Stomach smooth muscle (tissue), 2 donors: ENCODE data around the gene DNASE2B.

ENCODE experiments used
- H3K27ac ChIP-seq: one replicate; pipeline ENCODE4 v1.7.0; 2013; ENCODE audit warnings: mild to moderate bottlenecking, low read length, inconsistent platforms
- H3K27me3 ChIP-seq, 2 donors: one replicate each; pipeline ENCODE4 v1.7.0; 2013; ENCODE audit warnings: low read length in 2 of 2; ENCODE audit not compliant: insufficient read depth in 2 of 2, control insufficient read depth in 1 of 2
- H3K36me3 ChIP-seq, 2 donors: one replicate each; pipeline ENCODE4 v1.7.0; 2013; ENCODE audit warnings: low read length in 2 of 2; ENCODE audit not compliant: control insufficient read depth in 2 of 2, insufficient read depth in 2 of 2
- H3K4me1 ChIP-seq: one replicate; pipeline ENCODE4 v1.7.0; 2013; ENCODE audit warnings: low read length; ENCODE audit not compliant: control insufficient read depth, insufficient read depth
- H3K4me3 ChIP-seq, 2 donors: one replicate each; pipeline ENCODE4 v1.7.0; 2013; ENCODE audit warnings: low read length in 2 of 2
- H3K9ac ChIP-seq, 2 donors: one replicate each; pipeline ENCODE4 v1.7.0; 2013; ENCODE audit warnings: low read length in 2 of 2, mild to moderate bottlenecking in 1 of 2
- H3K9me3 ChIP-seq, 2 donors: one replicate each; pipeline ENCODE4 v1.7.0; 2013; ENCODE audit warnings: low read length in 2 of 2; ENCODE audit not compliant: control insufficient read depth in 2 of 2
- donor health status: healthy.
- donor health status: Pancreatic carcinoma.

DNASE2B gene, protein sequence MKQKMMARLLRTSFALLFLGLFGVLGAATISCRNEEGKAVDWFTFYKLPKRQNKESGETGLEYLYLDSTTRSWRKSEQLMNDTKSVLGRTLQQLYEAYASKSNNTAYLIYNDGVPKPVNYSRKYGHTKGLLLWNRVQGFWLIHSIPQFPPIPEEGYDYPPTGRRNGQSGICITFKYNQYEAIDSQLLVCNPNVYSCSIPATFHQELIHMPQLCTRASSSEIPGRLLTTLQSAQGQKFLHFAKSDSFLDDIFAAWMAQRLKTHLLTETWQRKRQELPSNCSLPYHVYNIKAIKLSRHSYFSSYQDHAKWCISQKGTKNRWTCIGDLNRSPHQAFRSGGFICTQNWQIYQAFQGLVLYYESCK

GRCh38 chr1:84398175-84399155 is at the start of gene DNASE2B:
Gene DNASE2B (plus strand): TSS chr1:84398484. CDS start chr1:84398565, 81 bp downstream.
- Histone ChIP-seq H3K27ac (no peak within 1 kb of the TSS), H3K4me1 (no peaks in the 10 kb centered on the region), H3K9me3 (no peaks in the 10 kb centered on the region), H3K9ac (no peak within 1 kb of the TSS), H3K4me3 (no peak within 1 kb of the TSS), H3K36me3 (no peaks in the 10 kb centered on the region), H3K27me3 (no peaks in the 10 kb centered on the region)

GRCh38 chr1:84348759-84349158 is 49.5 kb upstream of the DNASE2B start:
- peaks cover 5% of the 10 kb centered on the region for H3K4me1 ChIP-seq
- H3K27me3 ChIP-seq, result no peaks in the 10 kb centered on the region
- no peaks in the 10 kb centered on the region for H3K9me3 ChIP-seq
- H3K27ac ChIP-seq, result no peak overlapping the region
- no peaks in the 10 kb centered on the region for H3K36me3 ChIP-seq
- H3K9ac ChIP-seq, result no peak overlapping the region
- no peak overlapping the region for H3K4me3 ChIP-seq

GRCh38 chr1:84350104-84350503 is 48.2 kb upstream of the DNASE2B start:
- Histone ChIP-seq H3K36me3 (no peaks in the 10 kb centered on the region), H3K4me1 (peaks cover 9% of the 10 kb centered on the region)

GRCh38 chr1:84350550-84350949 is 47.7 kb upstream of the DNASE2B start:
- H3K4me3 ChIP-seq, result no peak overlapping the region
- no peaks in the 10 kb centered on the region for H3K27me3 ChIP-seq
- H3K9ac ChIP-seq, result no peak overlapping the region
- H3K27ac ChIP-seq, result no peak overlapping the region
- no peaks in the 10 kb centered on the region for H3K9me3 ChIP-seq
- no peaks in the 10 kb centered on the region for H3K36me3 ChIP-seq
- H3K4me1 ChIP-seq, result peaks cover 9% of the 10 kb centered on the region

More at GRCh38 chr1:84350104-84350503, 48.2 kb upstream of the DNASE2B start:
- Histone ChIP-seq H3K27ac (no peak overlapping the region), H3K4me3 (no peak overlapping the region), H3K9ac (no peak overlapping the region), H3K27me3 (no peaks in the 10 kb centered on the region), H3K9me3 (no peaks in the 10 kb centered on the region)

DNA sequence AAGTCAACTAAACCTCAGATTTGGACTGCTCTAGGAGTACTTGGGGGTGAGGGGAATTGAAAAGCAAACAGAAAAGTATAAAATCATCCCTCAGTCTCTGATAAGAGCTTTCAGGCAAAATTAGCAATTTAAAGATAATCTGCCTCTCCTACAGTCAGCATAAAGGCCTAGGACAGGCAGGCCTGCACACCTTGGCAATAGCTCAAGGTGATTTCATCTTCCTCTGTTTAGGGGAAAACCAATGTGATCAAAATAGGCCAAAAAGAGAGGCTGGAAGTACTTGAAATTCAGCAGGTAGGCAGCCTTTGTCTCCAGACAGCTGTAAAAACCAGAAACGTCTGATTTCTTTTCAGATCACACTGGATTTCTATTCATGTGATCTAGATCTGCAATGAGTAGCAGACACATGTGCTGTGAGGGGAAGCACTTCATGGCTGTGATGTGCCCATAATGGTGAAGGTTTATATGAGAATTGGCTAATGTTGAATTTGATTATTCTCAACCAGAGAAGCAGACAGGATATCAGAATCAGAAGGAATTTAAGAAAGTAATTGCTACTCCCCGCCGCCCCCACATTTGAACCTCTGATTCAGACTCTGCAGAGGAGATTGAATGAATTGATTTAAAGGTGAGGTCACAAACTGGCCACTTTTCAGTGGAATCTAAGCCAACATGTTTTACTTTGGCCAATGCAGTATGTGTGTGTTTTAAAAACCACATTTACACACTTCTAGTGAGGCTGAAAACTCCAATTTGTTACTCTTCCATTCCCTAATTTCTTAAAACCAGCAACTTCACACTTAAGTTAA is 45.8 kb upstream of the DNASE2B start:
- Histone ChIP-seq H3K4me1 (peaks cover 4% of the 10 kb centered on the region), H3K36me3 (no peaks in the 10 kb centered on the region), H3K9me3 (no peaks in the 10 kb centered on the region), H3K27me3 (no peaks in the 10 kb centered on the region), H3K4me3 (no peak overlapping the region), H3K9ac (no peak overlapping the region), H3K27ac (no peak overlapping the region)

- no peaks in the 10 kb centered on the region for H3K9me3 ChIP-seq
- H3K36me3 ChIP-seq, result no peaks in the 10 kb centered on the region
- H3K27me3 ChIP-seq, result no peaks in the 10 kb centered on the region
- no peak overlapping the region for H3K27ac ChIP-seq
- H3K4me3 ChIP-seq, result no peak overlapping the region
- no peak overlapping the region for H3K9ac ChIP-seq
- H3K4me1 ChIP-seq, result peaks cover 4% of the 10 kb centered on the region
These were observed 44.6 kb upstream of the DNASE2B start for GRCh38 chr1:84353695-84354094.

DNA sequence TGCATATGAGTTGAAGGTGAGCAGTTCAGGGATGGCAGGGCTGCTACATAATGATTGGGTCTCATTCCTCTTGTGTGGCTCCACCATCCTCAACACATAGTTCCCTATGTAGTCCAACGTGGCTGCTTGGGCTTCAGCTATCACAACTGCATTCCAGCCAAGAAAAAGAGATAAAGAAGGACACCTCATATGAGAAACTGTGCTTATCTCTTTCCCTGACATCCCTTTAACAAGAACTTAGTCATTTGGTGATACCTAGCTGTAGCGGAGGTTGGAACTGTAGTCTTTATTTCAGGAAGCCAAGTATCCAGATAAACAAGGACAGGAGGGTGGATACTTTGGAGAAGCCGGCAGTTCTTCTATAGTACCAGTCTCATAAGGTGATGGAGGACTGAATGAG is 42.7 kb upstream of the DNASE2B start:
- H3K36me3 ChIP-seq, result no peaks in the 10 kb centered on the region
- H3K27ac ChIP-seq, result no peak overlapping the region
- H3K4me3 ChIP-seq, result no peak overlapping the region
- no peaks in the 10 kb centered on the region for H3K9me3 ChIP-seq
- no peaks in the 10 kb centered on the region for H3K27me3 ChIP-seq
- H3K4me1 ChIP-seq, result peaks cover 4% of the 10 kb centered on the region
- no peak overlapping the region for H3K9ac ChIP-seq

DNA sequence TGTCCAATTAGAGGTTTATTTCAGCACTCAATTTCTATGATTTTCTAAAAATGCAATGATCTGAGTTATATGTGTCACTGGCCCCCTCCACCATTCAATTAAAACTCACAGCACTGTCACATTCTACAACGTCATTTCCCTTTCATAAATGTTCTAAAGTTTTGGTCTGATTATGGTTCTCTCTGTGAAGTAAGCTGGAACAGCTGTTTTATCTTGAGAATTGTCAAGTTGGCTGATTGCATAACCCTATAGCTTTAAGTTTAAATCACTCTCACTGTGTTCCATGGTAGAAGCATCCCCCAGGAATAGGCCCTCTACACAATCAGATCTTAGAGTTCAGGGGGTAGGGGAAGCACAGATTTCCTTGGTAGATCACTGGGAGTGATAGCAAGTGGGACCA is 41.4 kb upstream of the DNASE2B start:
- Histone ChIP-seq H3K9me3 (no peaks in the 10 kb centered on the region), H3K27ac (no peak overlapping the region), H3K36me3 (no peaks in the 10 kb centered on the region), H3K4me3 (no peak overlapping the region), H3K9ac (no peak overlapping the region), H3K4me1 (peaks cover 4% of the 10 kb centered on the region), H3K27me3 (no peaks in the 10 kb centered on the region)

DNA sequence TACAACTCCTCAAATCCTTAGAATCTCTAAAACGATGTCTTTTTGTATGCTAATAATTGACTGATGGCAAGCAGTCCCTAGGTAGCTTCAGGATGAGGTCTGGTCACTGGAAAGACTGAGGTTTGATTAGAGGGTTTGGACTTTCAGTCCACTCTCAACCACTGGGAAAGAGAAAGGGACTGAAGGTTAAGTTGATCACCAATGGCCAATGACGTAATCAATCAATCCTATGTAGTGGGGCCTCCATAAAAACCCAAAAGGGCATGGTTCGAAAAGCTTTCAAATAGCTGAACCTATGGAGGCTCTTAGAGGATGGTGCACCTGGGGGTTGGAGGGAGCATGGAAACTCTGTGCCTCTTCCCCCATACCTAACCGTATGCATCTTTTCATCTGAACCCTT is 39.6 kb upstream of the DNASE2B start:
- no peak overlapping the region for H3K4me3 ChIP-seq
- H3K9me3 ChIP-seq, result no peaks in the 10 kb centered on the region
- H3K36me3 ChIP-seq, result no peaks in the 10 kb centered on the region
- no peak overlapping the region for H3K9ac ChIP-seq
- H3K27me3 ChIP-seq, result no peaks in the 10 kb centered on the region
- H3K4me1 ChIP-seq, result peaks cover 4% of the 10 kb centered on the region
- H3K27ac ChIP-seq, result no peak overlapping the region

GRCh38 chr1:84360316-84360715 is 38.0 kb upstream of the DNASE2B start:
- Histone ChIP-seq H3K4me3 (no peak overlapping the region), H3K27me3 (no peaks in the 10 kb centered on the region), H3K9me3 (no peaks in the 10 kb centered on the region), H3K36me3 (no peaks in the 10 kb centered on the region), H3K9ac (no peak overlapping the region), H3K4me1 (no peaks in the 10 kb centered on the region), H3K27ac (no peak overlapping the region)
